ENCODE data around the gene FOXR1.

FOXR1 gene

DNA sequence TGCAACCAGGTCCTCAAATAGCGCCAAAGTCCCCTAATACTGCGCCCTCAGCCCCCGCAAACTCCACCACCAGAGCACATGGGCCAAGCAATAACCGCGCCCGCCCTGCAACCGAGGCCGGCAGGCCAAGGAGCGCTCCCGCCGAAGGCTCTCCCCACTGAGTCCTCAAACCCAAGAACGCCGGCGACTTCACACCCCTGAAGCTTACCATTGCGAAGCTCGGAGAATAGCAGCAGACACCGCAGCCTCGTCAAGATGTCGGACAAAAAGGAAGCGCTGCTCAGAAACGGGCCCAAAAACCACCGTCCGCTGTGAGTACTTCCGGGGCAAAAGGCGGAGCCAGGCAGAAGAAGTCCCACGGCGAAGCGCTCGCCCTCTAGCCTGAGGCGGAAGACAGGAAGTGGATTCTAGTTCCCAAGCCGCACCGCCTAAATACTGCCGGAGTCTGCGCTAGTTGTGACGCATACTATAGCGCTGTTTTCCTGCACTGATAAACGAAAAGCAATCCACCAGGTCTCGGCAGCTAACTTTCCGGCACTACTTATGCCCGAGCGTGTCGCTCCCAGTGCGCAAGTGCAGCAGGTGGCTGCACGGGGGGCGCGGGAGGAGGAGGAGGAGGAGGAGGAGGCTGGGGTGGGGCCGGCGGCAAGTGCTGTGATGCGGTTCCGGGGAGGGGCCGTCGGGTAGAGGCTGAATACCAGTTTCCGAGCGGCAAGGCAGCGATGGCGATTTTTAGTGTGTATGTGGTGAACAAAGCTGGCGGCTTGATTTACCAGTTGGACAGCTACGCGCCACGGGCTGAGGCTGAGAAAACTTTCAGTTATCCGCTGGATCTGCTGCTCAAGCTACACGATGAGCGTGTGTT is 46.7 kb downstream of the FOXR1 start, which contains the start of the genes RPS25 and TRAPPC4 (continued):
- TF ChIP-seq, protein P1, sequence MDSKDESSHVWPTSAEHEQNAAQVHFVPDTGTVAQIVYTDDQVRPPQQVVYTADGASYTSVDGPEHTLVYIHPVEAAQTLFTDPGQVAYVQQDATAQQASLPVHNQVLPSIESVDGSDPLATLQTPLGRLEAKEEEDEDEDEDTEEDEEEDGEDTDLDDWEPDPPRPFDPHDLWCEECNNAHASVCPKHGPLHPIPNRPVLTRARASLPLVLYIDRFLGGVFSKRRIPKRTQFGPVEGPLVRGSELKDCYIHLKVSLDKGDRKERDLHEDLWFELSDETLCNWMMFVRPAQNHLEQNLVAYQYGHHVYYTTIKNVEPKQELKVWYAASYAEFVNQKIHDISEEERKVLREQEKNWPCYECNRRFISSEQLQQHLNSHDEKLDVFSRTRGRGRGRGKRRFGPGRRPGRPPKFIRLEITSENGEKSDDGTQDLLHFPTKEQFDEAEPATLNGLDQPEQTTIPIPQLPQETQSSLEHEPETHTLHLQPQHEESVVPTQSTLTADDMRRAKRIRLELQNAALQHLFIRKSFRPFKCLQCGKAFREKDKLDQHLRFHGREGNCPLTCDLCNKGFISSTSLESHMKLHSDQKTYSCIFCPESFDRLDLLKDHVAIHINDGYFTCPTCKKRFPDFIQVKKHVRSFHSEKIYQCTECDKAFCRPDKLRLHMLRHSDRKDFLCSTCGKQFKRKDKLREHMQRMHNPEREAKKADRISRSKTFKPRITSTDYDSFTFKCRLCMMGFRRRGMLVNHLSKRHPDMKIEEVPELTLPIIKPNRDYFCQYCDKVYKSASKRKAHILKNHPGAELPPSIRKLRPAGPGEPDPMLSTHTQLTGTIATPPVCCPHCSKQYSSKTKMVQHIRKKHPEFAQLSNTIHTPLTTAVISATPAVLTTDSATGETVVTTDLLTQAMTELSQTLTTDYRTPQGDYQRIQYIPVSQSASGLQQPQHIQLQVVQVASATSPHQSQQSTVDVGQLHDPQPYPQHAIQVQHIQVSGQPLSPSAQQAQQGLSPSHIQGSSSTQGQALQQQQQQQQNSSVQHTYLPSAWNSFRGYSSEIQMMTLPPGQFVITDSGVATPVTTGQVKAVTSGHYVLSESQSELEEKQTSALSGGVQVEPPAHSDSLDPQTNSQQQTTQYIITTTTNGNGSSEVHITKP (tag by site-specific recombination; IDR thresholded peaks at IDR 0.05), result no peak
- TF ChIP-seq HOXA7 (CRISPR knock-in tag; IDR thresholded peaks at IDR 0.05; ENCODE audit: borderline replicate concordance), result no peak
- TF ChIP-seq ZNF830 (tag by site-specific recombination; IDR thresholded peaks at IDR 0.05; ENCODE audit: low read depth), result no peak
- TF ChIP-seq ZNF843 (tag by site-specific recombination; IDR thresholded peaks at IDR 0.05), result no peak
- TF ChIP-seq, protein P2, sequence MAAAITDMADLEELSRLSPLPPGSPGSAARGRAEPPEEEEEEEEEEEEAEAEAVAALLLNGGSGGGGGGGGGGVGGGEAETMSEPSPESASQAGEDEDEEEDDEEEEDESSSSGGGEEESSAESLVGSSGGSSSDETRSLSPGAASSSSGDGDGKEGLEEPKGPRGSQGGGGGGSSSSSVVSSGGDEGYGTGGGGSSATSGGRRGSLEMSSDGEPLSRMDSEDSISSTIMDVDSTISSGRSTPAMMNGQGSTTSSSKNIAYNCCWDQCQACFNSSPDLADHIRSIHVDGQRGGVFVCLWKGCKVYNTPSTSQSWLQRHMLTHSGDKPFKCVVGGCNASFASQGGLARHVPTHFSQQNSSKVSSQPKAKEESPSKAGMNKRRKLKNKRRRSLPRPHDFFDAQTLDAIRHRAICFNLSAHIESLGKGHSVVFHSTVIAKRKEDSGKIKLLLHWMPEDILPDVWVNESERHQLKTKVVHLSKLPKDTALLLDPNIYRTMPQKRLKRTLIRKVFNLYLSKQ (tag by site-specific recombination; IDR thresholded peaks at IDR 0.05; ENCODE audit: borderline replicate concordance), result no peak
- 0 out of 2 replicates have a peak, but pooled peaks have one; percentile 55 for TF ChIP-seq YY2 (tag by site-specific recombination; IDR thresholded peaks at IDR 0.05)
- TF ChIP-seq ZNF146 (tag by site-specific recombination; IDR thresholded peaks at IDR 0.05), result no peak
- no peak for TF ChIP-seq ZNF433 (tag by site-specific recombination; IDR thresholded peaks at IDR 0.05; ENCODE audit: low read depth)
- TF ChIP-seq, protein P3, sequence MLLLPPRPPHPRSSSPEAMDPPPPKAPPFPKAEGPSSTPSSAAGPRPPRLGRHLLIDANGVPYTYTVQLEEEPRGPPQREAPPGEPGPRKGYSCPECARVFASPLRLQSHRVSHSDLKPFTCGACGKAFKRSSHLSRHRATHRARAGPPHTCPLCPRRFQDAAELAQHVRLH (tag by site-specific recombination; IDR thresholded peaks at IDR 0.05), result peak; percentile 99
- TF ChIP-seq ZNF311 (tag by site-specific recombination; IDR thresholded peaks at IDR 0.05; ENCODE audit: borderline replicate concordance), result no peak
- no peak for TF ChIP-seq ZNF558 (tag by site-specific recombination; IDR thresholded peaks at IDR 0.05)
- TF ChIP-seq ZNF350 (tag by site-specific recombination; IDR thresholded peaks at IDR 0.05), result no peak
- no peak for TF ChIP-seq ZNF214 (tag by site-specific recombination; IDR thresholded peaks at IDR 0.05; ENCODE audit: borderline replicate concordance)
- TF ChIP-seq, protein P4, sequence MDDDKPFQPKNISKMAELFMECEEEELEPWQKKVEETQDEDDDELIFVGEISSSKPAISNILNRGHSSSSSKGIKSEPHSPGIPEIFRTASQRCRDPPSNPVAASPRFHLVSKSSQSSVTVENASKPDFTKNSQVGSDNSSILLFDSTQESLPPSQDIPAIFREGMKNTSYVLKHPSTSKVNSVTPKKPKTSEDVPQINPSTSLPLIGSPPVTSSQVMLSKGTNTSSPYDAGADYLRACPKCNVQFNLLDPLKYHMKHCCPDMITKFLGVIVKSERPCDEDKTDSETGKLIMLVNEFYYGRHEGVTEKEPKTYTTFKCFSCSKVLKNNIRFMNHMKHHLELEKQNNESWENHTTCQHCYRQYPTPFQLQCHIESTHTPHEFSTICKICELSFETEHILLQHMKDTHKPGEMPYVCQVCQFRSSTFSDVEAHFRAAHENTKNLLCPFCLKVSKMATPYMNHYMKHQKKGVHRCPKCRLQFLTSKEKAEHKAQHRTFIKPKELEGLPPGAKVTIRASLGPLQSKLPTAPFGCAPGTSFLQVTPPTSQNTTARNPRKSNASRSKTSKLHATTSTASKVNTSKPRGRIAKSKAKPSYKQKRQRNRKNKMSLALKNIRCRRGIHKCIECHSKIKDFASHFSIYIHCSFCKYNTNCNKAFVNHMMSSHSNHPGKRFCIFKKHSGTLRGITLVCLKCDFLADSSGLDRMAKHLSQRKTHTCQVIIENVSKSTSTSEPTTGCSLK (tag by site-specific recombination; IDR thresholded peaks at IDR 0.05), result no peak
- TF ChIP-seq, protein P5, sequence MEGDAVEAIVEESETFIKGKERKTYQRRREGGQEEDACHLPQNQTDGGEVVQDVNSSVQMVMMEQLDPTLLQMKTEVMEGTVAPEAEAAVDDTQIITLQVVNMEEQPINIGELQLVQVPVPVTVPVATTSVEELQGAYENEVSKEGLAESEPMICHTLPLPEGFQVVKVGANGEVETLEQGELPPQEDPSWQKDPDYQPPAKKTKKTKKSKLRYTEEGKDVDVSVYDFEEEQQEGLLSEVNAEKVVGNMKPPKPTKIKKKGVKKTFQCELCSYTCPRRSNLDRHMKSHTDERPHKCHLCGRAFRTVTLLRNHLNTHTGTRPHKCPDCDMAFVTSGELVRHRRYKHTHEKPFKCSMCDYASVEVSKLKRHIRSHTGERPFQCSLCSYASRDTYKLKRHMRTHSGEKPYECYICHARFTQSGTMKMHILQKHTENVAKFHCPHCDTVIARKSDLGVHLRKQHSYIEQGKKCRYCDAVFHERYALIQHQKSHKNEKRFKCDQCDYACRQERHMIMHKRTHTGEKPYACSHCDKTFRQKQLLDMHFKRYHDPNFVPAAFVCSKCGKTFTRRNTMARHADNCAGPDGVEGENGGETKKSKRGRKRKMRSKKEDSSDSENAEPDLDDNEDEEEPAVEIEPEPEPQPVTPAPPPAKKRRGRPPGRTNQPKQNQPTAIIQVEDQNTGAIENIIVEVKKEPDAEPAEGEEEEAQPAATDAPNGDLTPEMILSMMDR (tag by site-specific recombination; IDR thresholded peaks at IDR 0.05), result no peak
- TF ChIP-seq ZNF24 (tag by site-specific recombination; IDR thresholded peaks at IDR 0.05), result no peak
- TF ChIP-seq ZNF157 (tag by site-specific recombination; IDR thresholded peaks at IDR 0.05), result no peak
- TF ChIP-seq ZNF174 (tag by site-specific recombination; IDR thresholded peaks at IDR 0.05), result no peak
- TF ChIP-seq, protein P6, sequence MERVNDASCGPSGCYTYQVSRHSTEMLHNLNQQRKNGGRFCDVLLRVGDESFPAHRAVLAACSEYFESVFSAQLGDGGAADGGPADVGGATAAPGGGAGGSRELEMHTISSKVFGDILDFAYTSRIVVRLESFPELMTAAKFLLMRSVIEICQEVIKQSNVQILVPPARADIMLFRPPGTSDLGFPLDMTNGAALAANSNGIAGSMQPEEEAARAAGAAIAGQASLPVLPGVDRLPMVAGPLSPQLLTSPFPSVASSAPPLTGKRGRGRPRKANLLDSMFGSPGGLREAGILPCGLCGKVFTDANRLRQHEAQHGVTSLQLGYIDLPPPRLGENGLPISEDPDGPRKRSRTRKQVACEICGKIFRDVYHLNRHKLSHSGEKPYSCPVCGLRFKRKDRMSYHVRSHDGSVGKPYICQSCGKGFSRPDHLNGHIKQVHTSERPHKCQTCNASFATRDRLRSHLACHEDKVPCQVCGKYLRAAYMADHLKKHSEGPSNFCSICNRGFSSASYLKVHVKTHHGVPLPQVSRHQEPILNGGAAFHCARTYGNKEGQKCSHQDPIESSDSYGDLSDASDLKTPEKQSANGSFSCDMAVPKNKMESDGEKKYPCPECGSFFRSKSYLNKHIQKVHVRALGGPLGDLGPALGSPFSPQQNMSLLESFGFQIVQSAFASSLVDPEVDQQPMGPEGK (tag by site-specific recombination; IDR thresholded peaks at IDR 0.05), result peak; percentile 81
- no peak for TF ChIP-seq ZBTB20 (tag by site-specific recombination; IDR thresholded peaks at IDR 0.05)
- no peak for TF ChIP-seq ZNF37A (tag by site-specific recombination; IDR thresholded peaks at IDR 0.05)
- TF ChIP-seq, protein P7, sequence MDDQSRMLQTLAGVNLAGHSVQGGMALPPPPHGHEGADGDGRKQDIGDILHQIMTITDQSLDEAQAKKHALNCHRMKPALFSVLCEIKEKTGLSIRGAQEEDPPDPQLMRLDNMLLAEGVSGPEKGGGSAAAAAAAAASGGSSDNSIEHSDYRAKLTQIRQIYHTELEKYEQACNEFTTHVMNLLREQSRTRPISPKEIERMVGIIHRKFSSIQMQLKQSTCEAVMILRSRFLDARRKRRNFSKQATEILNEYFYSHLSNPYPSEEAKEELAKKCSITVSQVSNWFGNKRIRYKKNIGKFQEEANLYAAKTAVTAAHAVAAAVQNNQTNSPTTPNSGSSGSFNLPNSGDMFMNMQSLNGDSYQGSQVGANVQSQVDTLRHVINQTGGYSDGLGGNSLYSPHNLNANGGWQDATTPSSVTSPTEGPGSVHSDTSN (CRISPR knock-in tag; IDR thresholded peaks at IDR 0.05), result no peak
- TF ChIP-seq TCF7L2 (IDR thresholded peaks at IDR 0.05; ENCODE audit: borderline replicate concordance, low read depth, low read length), result no peak
- TF ChIP-seq ZNF514 (tag by site-specific recombination; IDR thresholded peaks at IDR 0.05), result no peak
- TF ChIP-seq ZNF777 (tag by site-specific recombination; IDR thresholded peaks at IDR 0.05; ENCODE audit: borderline replicate concordance), result no peak

Data from HEK293 (cell line).